Calu3 (cell line): ENCODE measurements around the gene CDK9. TPM values are rescaled to one million over a fixed set of nuclear protein-coding genes. Genes with fewer than 3 reads are reported as not detected.

Source experiments
- BruUV-seq: library from RNA; stranded (reverse); fragments of 400-500 nt; replicated peaks from 2 replicates; lab custom pipeline; 2021; lab: Mats Ljungman, UMichigan
- CTCF ChIA-PET: fragments of 300-600 bp; sonication (Branson Sonifier 250); formaldehyde crosslinking; loops from one replicate; lab custom pipeline; 2022; ENCODE audit warnings: antibody characterized with exemption; lab: Charles Lee
- DNase-seq: peaks from one replicate; pipeline ENCODE4 v3.0.0; 2022
- H3K27ac Mint-ChIP-seq: one replicate; pipeline ENCODE4 v1.8.0; 2022; ENCODE audit warnings: mixed read lengths; ENCODE audit not compliant: unreplicated experiment
- H3K27me3 Mint-ChIP-seq: one replicate; pipeline ENCODE4 v1.8.0; 2022; ENCODE audit warnings: mixed read lengths; ENCODE audit not compliant: unreplicated experiment
- H3K36me3 Mint-ChIP-seq: one replicate; pipeline ENCODE4 v1.8.0; 2022; ENCODE audit warnings: mild to moderate bottlenecking, moderate library complexity, mixed read lengths; ENCODE audit not compliant: insufficient read depth, unreplicated experiment
- H3K4me1 Mint-ChIP-seq: one replicate; pipeline ENCODE4 v1.8.0; 2022; ENCODE audit warnings: mild to moderate bottlenecking, low read depth, mixed read lengths; ENCODE audit not compliant: unreplicated experiment
- H3K4me3 Mint-ChIP-seq: one replicate; pipeline ENCODE4 v1.8.0; 2022; ENCODE audit warnings: mild to moderate bottlenecking, low read depth, moderate library complexity, mixed read lengths; ENCODE audit not compliant: unreplicated experiment
- H3K9me3 Mint-ChIP-seq: one replicate; pipeline ENCODE4 v1.8.0; 2022; ENCODE audit warnings: low read depth, mixed read lengths; ENCODE audit not compliant: unreplicated experiment
- intact Hi-C: fragments of 100-400 bp; cut with micrococcal nuclease; formaldehyde crosslinking; loops from one replicate; pipeline ENCODE4 v1.10.0; 2022; ENCODE audit not compliant: unreplicated experiment
- total RNA-seq: library from RNA; stranded (reverse); gene quantifications from 2 replicates; pipeline ENCODE4 v1.2.3, GENCODE V29; 2022
- TF ChIP-seq, protein P1 (sequence below): fragments of 200-600 bp; IDR thresholded peaks from one replicate; pipeline ENCODE4 v1.8.0; 2022; ENCODE audit warnings: antibody characterized with exemption; ENCODE audit not compliant: unreplicated experiment

The CDK9 gene
- total RNA-seq, 1 experiment from 2014 or later = 41.8 TPM

DNA sequence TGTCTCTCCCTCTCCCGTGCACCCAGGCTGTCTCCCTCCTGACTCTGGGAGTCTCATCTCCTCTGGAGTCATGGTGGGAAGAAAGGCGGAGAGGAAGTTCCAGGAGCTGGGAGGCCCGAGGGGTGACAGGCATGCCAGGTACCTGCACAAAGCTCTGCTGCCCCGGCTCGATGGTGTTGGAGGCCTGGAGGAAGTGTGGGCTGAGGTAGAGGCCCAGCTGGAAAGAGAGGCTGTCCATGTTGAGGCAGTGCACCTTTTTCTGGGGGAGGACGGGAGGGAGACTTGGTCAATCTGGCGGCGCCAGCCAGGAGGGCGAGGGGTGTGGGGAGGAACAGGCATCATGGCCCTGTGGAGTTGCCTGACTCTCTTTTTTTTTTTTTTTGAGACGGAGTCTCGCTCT, 32.7 kb downstream of the CDK9 start:
- DNase-seq = no peak
- Mint-ChIP-seq H3K27me3 (no peaks in the 10 kb centered on the region), H3K9me3 (no peaks in the 10 kb centered on the region), H3K4me1 (no peaks in the 10 kb centered on the region), H3K27ac (peak overlapping the region; percentile 28), H3K4me3 (no peak overlapping the region), H3K36me3 (peaks cover 32% of the 10 kb centered on the region)
- TF ChIP-seq, protein P1, sequence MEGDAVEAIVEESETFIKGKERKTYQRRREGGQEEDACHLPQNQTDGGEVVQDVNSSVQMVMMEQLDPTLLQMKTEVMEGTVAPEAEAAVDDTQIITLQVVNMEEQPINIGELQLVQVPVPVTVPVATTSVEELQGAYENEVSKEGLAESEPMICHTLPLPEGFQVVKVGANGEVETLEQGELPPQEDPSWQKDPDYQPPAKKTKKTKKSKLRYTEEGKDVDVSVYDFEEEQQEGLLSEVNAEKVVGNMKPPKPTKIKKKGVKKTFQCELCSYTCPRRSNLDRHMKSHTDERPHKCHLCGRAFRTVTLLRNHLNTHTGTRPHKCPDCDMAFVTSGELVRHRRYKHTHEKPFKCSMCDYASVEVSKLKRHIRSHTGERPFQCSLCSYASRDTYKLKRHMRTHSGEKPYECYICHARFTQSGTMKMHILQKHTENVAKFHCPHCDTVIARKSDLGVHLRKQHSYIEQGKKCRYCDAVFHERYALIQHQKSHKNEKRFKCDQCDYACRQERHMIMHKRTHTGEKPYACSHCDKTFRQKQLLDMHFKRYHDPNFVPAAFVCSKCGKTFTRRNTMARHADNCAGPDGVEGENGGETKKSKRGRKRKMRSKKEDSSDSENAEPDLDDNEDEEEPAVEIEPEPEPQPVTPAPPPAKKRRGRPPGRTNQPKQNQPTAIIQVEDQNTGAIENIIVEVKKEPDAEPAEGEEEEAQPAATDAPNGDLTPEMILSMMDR = no peak
- CTCF ChIA-PET = no interaction called here
- intact Hi-C loops = no loop called here
- no TSS peak for BruUV-seq

DNA sequence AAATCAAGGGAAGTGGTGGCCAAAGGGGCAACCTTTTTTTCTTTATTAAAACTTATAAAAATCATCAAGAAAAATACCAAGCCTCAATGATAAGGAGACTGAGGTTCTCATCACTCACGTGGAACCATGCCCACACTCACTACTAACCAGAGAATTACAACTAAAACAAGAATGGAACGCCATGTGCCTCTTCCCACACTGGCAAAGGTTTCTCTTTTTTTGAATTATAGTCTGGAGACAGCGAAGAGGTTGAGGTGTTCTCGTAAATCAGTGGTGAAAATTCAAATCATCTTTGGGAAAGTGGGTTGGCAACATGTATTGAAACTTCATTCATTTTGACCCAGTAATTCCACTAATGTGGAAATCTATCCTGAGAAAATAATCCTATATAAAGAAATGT, 36.3 kb downstream of the CDK9 start:
- intact Hi-C loops = no loop called here
- Mint-ChIP-seq H3K9me3 (no peaks in the 10 kb centered on the region), H3K4me1 (no peaks in the 10 kb centered on the region), H3K4me3 (no peak overlapping the region), H3K27me3 (no peaks in the 10 kb centered on the region), H3K27ac (no peak overlapping the region), H3K36me3 (peaks cover 31% of the 10 kb centered on the region)
- CTCF ChIA-PET = no interaction called here
- TSS peak; percentile 15 for BruUV-seq
- no peak for DNase-seq
- TF ChIP-seq, protein P1 = no peak

DNA sequence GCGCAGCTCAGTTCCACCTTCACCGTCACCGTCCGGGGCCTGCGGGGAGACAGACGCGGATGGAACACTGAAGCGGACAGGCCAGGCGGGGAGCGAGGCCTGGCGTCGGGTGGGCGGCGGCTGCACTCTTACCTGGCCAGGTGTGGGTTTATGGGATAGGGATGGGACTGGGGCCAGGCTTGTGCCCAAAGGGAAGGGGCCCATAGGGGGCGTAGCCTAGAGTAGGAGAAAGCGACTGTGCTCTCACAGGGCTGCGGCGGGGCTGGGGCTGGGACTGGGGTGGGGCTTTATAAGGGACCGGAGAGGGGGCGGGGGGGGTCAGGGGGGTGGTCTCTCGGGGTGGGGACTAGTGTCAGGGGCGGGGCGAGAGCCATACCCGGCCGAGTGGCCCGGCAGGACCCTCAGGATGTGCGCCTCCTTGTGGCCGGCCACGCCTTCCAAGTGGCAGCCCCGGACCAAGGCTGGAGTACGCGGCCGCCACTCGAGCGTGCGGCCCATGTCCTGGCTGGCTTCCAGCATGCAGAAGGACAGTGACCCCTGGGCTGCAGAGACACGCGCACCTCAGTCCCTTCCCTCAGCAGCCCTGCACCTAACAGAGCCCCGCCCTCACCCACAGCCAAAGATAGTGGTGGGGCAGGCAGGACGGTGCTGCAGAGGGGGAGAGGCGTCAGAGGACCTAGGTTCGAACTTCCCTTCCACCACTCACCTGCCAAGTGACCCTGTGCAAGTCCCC, 39.7 kb downstream of the CDK9 start:
- no peaks in the 10 kb centered on the region for H3K27me3 Mint-ChIP-seq
- CTCF ChIA-PET = interaction anchor here (0.6 to 1.5 kb wide), 3 partner anchors 22 to 45 kb away, joined by 3 to 4 read pairs (median 3); partner anchors contain the start of gene ENG
- intact Hi-C loops = no loop called here
- TF ChIP-seq, protein P1 = peak; percentile 49
- no peaks in the 10 kb centered on the region for H3K9me3 Mint-ChIP-seq
- peaks cover 15% of the 10 kb centered on the region for H3K36me3 Mint-ChIP-seq
- peak; percentile 63 for DNase-seq
- H3K27ac Mint-ChIP-seq = no peak overlapping the region
- peaks cover 14% of the 10 kb centered on the region for H3K4me1 Mint-ChIP-seq
- no TSS peak for BruUV-seq
- no peak overlapping the region for H3K4me3 Mint-ChIP-seq

DNA sequence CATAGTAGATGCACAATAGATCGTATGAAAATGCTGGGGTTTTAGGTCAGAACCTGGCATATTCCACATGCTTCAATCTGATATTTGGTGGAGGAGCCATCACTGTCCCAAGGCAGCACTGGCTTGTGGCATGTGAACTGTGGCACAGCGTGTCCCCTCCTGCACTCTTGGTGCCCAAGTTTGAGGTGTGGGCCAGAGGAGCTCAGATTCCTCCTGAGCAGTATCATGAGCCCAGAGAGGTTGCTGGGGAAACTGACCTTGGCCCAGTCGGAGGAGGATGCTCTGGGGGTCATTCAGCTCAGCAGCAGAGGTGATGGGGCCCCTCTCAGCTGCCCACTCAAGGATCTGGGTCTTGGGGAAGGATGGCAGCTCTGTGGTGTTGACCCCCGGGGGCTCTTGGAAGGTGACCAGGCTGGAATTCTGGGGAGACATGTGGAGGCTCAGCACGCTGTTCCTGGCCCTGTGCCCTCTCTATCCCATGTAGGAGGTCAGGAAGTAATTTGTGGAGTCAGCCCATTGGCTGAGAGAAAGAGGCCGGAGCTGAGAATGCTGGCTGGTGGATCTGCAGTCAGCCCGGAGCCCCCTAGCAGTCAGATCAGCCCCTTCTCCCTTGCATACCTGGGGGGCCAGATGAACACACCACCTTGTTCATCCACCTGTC, 40.5 kb downstream of the CDK9 start:
- intact Hi-C loops = no loop called here
- Mint-ChIP-seq H3K27ac (no peak overlapping the region), H3K27me3 (no peaks in the 10 kb centered on the region)

More for the DNA sequence above, 40.5 kb downstream of the CDK9 start:
- DNase-seq = no peak
- CTCF ChIA-PET = interaction anchor here (0.6 to 0.8 kb wide), 2 partner anchors 12 to 41 kb away, joined by 3 read pairs; partner anchors contain the start of gene CDK9
- Mint-ChIP-seq H3K9me3 (no peaks in the 10 kb centered on the region), H3K4me1 (peaks cover 14% of the 10 kb centered on the region), H3K36me3 (peaks cover 15% of the 10 kb centered on the region), H3K4me3 (no peak overlapping the region)
- TF ChIP-seq, protein P1 = no peak
- BruUV-seq = no TSS peak
